HUES6 (cell line): ENCODE results near the gene ERC2.

Experiments used
- H3K27ac ChIP-seq: 2 replicates; pipeline ENCODE4 v1.7.0; 2013; ENCODE audit warnings: low read depth, mild to moderate bottlenecking, low read length, inconsistent platforms
- H3K27me3 ChIP-seq: 2 replicates; pipeline ENCODE4 v1.6.1; 2013; ENCODE audit warnings: low read length; ENCODE audit not compliant: control insufficient read depth, insufficient read depth
- H3K36me3 ChIP-seq: 2 replicates; pipeline ENCODE4 v1.6.1; 2013; ENCODE audit warnings: low read length; ENCODE audit not compliant: control insufficient read depth, insufficient read depth
- H3K4me1 ChIP-seq: 2 replicates; pipeline ENCODE4 v1.6.1; 2013; ENCODE audit warnings: low read length; ENCODE audit not compliant: control insufficient read depth, insufficient read depth
- H3K4me3 ChIP-seq: 2 replicates; pipeline ENCODE4 v1.5.1; 2013; ENCODE audit warnings: low read depth, low read length
- H3K9ac ChIP-seq: one replicate; pipeline ENCODE4 v1.6.1; 2013; ENCODE audit warnings: mild to moderate bottlenecking, low read length
- H3K9me3 ChIP-seq: 2 replicates; pipeline ENCODE4 v1.6.1; 2013; ENCODE audit warnings: low read depth, low read length; ENCODE audit not compliant: control insufficient read depth, insufficient read depth

ERC2 gene

GRCh38 chr3:56428667-56429066 is 39.6 kb downstream of the ERC2 start:
- no peaks in the 10 kb centered on the region for H3K4me1 ChIP-seq
- no peak overlapping the region for H3K9ac ChIP-seq
- H3K36me3 ChIP-seq, result peaks cover 20% of the 10 kb centered on the region
- no peaks in the 10 kb centered on the region for H3K9me3 ChIP-seq
- H3K27ac ChIP-seq, result no peak overlapping the region
- no peaks in the 10 kb centered on the region for H3K27me3 ChIP-seq
- no peak overlapping the region for H3K4me3 ChIP-seq

DNA sequence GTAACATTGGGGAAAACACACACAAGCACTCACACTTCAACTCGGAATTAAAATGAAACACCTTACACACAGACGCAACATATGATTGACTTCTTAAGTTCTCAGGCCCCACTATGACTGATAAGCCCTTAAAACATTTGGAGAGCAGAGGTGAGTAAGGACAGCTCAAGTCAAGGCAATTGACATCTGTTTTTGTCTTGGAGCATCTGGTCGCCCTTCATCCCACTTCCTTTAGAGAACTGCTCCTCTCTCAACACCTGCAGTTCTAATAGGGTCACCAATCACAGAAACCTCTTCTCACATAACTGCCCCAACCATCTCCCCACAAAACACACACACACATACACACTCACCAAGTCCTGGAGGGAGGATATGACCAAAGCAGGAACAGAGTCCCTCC is 43.4 kb downstream of the ERC2 start:
- 0 out of 2 replicates have a peak, but pooled peaks cover 12% of the 10 kb centered on the region for H3K36me3 ChIP-seq
- no peak overlapping the region for H3K4me3 ChIP-seq
- H3K27me3 ChIP-seq, result no peaks in the 10 kb centered on the region
- no peaks in the 10 kb centered on the region for H3K9me3 ChIP-seq
- H3K9ac ChIP-seq, result no peak overlapping the region
- no peak overlapping the region for H3K27ac ChIP-seq
- H3K4me1 ChIP-seq, result no peaks in the 10 kb centered on the region

DNA sequence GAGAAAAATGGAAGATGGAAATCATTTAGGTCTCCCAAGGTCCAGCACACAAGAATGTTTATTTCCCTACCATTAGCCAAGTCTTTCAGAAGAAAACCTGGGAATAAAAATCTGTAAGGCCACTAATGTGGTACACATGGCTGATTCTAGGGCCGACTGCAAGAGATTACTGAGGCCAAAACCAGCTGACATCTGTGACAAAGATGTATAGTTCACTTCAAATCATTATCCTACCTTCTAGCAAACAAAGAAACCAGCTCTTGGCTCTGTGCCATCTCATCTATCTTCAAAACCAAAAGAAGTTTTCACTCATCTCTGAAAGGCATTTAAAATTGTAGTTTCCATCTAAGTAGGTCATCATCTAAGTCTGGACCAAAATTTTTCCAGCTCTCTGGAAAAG is 43.9 kb downstream of the ERC2 start:
- Histone ChIP-seq H3K9me3 (no peaks in the 10 kb centered on the region), H3K27me3 (no peaks in the 10 kb centered on the region), H3K36me3 (0 out of 2 replicates have a peak, but pooled peaks cover 12% of the 10 kb centered on the region), H3K4me1 (no peaks in the 10 kb centered on the region), H3K27ac (no peak overlapping the region), H3K9ac (no peak overlapping the region), H3K4me3 (no peak overlapping the region)

- Histone ChIP-seq H3K36me3 (0 out of 2 replicates have a peak, but pooled peaks cover 12% of the 10 kb centered on the region), H3K27me3 (no peaks in the 10 kb centered on the region), H3K9me3 (no peaks in the 10 kb centered on the region), H3K4me3 (no peak overlapping the region), H3K27ac (no peak overlapping the region), H3K9ac (no peak overlapping the region), H3K4me1 (no peaks in the 10 kb centered on the region)
These were observed 44.6 kb downstream of the ERC2 start for GRCh38 chr3:56423661-56424099.

DNA sequence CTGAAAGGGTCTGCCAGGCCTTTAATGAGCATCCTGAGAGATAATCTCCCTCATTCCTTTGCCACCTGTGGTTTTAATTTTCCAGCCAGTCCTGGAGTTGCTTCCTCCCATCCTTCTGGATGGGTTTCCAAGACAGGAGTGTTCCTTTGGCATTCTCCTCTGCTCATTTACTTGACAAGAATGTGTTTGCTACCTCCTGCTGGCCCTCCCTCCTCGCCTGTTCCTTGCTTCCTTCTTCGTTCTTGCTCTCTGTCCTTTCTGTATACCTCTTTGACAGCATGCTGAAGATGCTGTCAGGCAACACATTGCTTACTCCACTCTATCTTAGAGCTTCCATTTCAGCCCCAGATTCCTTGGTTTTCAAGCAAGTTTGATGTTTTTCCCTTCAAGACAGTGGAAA is 46.0 kb downstream of the ERC2 start:
- Histone ChIP-seq H3K4me3 (no peak overlapping the region), H3K9ac (no peak overlapping the region), H3K27me3 (no peaks in the 10 kb centered on the region), H3K4me1 (no peaks in the 10 kb centered on the region), H3K9me3 (no peaks in the 10 kb centered on the region), H3K36me3 (0 out of 2 replicates have a peak, but pooled peaks cover 12% of the 10 kb centered on the region), H3K27ac (no peak overlapping the region)

DNA sequence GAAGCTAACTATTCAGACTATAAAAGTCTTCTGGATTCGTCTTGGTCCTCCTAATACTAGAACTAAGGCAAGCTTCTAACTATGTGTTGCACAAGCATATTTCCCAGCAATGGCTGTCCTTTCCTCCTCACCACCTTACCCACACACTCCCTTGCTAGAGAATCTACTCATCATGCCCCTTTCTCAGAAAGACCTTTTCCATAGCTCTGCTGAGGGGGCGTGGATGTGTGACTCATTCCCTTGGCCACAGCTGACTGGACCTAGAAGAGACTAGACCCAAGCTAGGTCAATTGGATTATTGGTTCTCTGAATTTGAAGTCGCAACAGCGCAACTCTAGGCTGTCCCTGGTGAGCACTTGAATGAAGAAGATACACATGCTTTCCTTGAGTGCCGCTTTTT is 47.1 kb downstream of the ERC2 start:
- Histone ChIP-seq H3K27me3 (no peaks in the 10 kb centered on the region), H3K36me3 (0 out of 2 replicates have a peak, but pooled peaks cover 7% of the 10 kb centered on the region), H3K9me3 (no peaks in the 10 kb centered on the region), H3K9ac (no peak overlapping the region), H3K4me1 (no peaks in the 10 kb centered on the region), H3K27ac (no peak overlapping the region), H3K4me3 (no peak overlapping the region)

- H3K9ac ChIP-seq, result no peak overlapping the region
- no peak overlapping the region for H3K4me3 ChIP-seq
- no peak overlapping the region for H3K27ac ChIP-seq
These were observed 52.6 kb downstream of the ERC2 start for GRCh38 chr3:56415652-56416051.

GRCh38 chr3:56413911-56414310 is 54.4 kb downstream of the ERC2 start:
- Histone ChIP-seq H3K27me3 (no peaks in the 10 kb centered on the region), H3K9ac (no peak overlapping the region), H3K4me3 (no peak overlapping the region), H3K27ac (no peak overlapping the region), H3K4me1 (peaks cover 6% of the 10 kb centered on the region), H3K36me3 (no peaks in the 10 kb centered on the region), H3K9me3 (0 out of 2 replicates have a peak, but pooled peaks cover 3% of the 10 kb centered on the region)

More at GRCh38 chr3:56415652-56416051, 52.6 kb downstream of the ERC2 start:
- 0 out of 2 replicates have a peak, but pooled peaks cover 3% of the 10 kb centered on the region for H3K9me3 ChIP-seq
- no peaks in the 10 kb centered on the region for H3K27me3 ChIP-seq
- H3K36me3 ChIP-seq, result no peaks in the 10 kb centered on the region
- H3K4me1 ChIP-seq, result peaks cover 6% of the 10 kb centered on the region

DNA sequence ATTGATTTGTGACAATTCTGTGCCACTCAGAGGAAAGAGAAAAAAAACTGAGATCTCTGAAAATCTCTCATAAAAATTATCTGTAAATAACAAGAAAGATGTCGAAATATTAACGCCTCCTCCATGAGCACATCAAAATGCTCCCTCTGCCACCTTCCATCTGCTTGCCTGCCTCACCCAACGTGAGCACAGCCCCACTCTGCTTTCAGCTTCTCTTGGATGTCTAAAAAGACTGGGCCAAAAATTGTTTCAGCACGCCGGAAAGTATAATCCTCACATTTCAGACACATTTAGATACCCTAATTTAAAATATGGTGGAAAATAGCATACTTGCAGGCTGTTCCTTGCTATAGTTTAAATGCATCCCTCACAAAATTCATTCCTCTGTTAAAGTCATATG is 57.1 kb downstream of the ERC2 start:
- H3K4me1 ChIP-seq, result peaks cover 6% of the 10 kb centered on the region

GRCh38 chr3:56410576-56410975 is 57.7 kb downstream of the ERC2 start:
- H3K27ac ChIP-seq, result no peak overlapping the region
- H3K9me3 ChIP-seq, result 0 out of 2 replicates have a peak, but pooled peaks cover 3% of the 10 kb centered on the region

More for the DNA sequence above, 57.1 kb downstream of the ERC2 start:
- Histone ChIP-seq H3K36me3 (no peaks in the 10 kb centered on the region), H3K9me3 (0 out of 2 replicates have a peak, but pooled peaks cover 3% of the 10 kb centered on the region), H3K9ac (no peak overlapping the region), H3K27ac (no peak overlapping the region), H3K27me3 (no peaks in the 10 kb centered on the region), H3K4me3 (no peak overlapping the region)

GRCh38 chr3:56409790-56410189 is 58.5 kb downstream of the ERC2 start:
- Histone ChIP-seq H3K9me3 (0 out of 2 replicates have a peak, but pooled peaks cover 3% of the 10 kb centered on the region), H3K4me3 (no peak overlapping the region), H3K4me1 (peaks cover 6% of the 10 kb centered on the region), H3K27ac (no peak overlapping the region), H3K27me3 (no peaks in the 10 kb centered on the region), H3K9ac (no peak overlapping the region), H3K36me3 (no peaks in the 10 kb centered on the region)

More at GRCh38 chr3:56410576-56410975, 57.7 kb downstream of the ERC2 start:
- no peaks in the 10 kb centered on the region for H3K36me3 ChIP-seq
- H3K4me3 ChIP-seq, result no peak overlapping the region
- H3K4me1 ChIP-seq, result peaks cover 6% of the 10 kb centered on the region
- no peak overlapping the region for H3K9ac ChIP-seq
- H3K27me3 ChIP-seq, result no peaks in the 10 kb centered on the region
